Endodermal cell (in vitro differentiated cells): ENCODE results near the gene HOXB4. TPM values are rescaled to one million over a fixed set of nuclear protein-coding genes. Genes with fewer than 3 reads are reported as not detected.
A peak's percentile ranks its signal among the peaks of the same experiment; 100 is the strongest.

Source experiments
- DNase-seq: peaks from one replicate; pipeline ENCODE4 v3.0.0-alpha.2; 2017
- H3K27ac ChIP-seq: 2 replicates; pipeline ENCODE4 v1.5.1; 2013; ENCODE audit warnings: mild to moderate bottlenecking, low read depth, low read length, moderate library complexity
- H3K27me3 ChIP-seq: 2 replicates; pipeline ENCODE4 v1.6.1; 2013; ENCODE audit warnings: mild to moderate bottlenecking, low read length, moderate library complexity; ENCODE audit not compliant: insufficient read depth, control insufficient read depth, poor library complexity, severe bottlenecking
- H3K36me3 ChIP-seq: 2 replicates; pipeline ENCODE4 v1.7.0; 2013; ENCODE audit warnings: mild to moderate bottlenecking, low read length, moderate library complexity; ENCODE audit not compliant: control insufficient read depth, insufficient read depth
- H3K4me1 ChIP-seq: one replicate; pipeline ENCODE4 v1.7.0; 2013; ENCODE audit warnings: low read length; ENCODE audit not compliant: control insufficient read depth, insufficient read depth
- H3K4me3 ChIP-seq: 2 replicates; pipeline ENCODE4 v1.5.1; 2013; ENCODE audit warnings: mild to moderate bottlenecking, low read length, moderate library complexity
- H3K9ac ChIP-seq: 2 replicates; pipeline ENCODE4 v1.6.1; 2013; ENCODE audit warnings: mild to moderate bottlenecking, low read length, moderate library complexity; ENCODE audit not compliant: poor library complexity, severe bottlenecking; ENCODE audit errors: extremely low read depth
- H3K9me3 ChIP-seq: 2 replicates; pipeline ENCODE4 v1.6.1; 2013; ENCODE audit warnings: mild to moderate bottlenecking, low read length, moderate library complexity; ENCODE audit not compliant: control insufficient read depth
- H3K27ac Mint-ChIP-seq: 2 replicates; pipeline ENCODE4 v1.8.0; 2020; ENCODE audit warnings: mixed read lengths
- H3K27me3 Mint-ChIP-seq: 2 replicates; pipeline ENCODE4 v1.8.0; 2021; ENCODE audit warnings: mild to moderate bottlenecking, mixed read lengths; ENCODE audit not compliant: insufficient read depth
- H3K36me3 Mint-ChIP-seq: 2 replicates; pipeline ENCODE4 v1.8.0; 2020; ENCODE audit warnings: low read depth, mixed read lengths
- H3K4me1 Mint-ChIP-seq: 2 replicates; pipeline ENCODE4 v1.8.0; 2020; ENCODE audit warnings: mixed read lengths
- H3K4me3 Mint-ChIP-seq: 2 replicates; pipeline ENCODE4 v1.8.0; 2020; ENCODE audit warnings: mild to moderate bottlenecking, moderate library complexity, mixed read lengths
- H3K9me3 Mint-ChIP-seq: 2 replicates; pipeline ENCODE4 v1.8.0; 2020; ENCODE audit warnings: mild to moderate bottlenecking, mixed read lengths
- WGBS, 2 experiments: methylation state at CpG; one replicate each; pipeline versions ENCODE4 v1.1.5 to v1.1.7; 2013; ENCODE audit warnings: missing lambda C conversion rate in 2 of 2, mixed read lengths in 1 of 2; ENCODE audit not compliant: insufficient coverage in 1 of 2, insufficient read length in 1 of 2; 5-methylcytosine and 5-hydroxymethylcytosine counted together
- total RNA-seq, 2 donors: library from RNA; stranded (reverse); fragmentation: NEBNext Ultra II Directional in 1 of 2; extraction: Animal tissue kit (Norgen Biotek cat#: 25700) in 1 of 2; gene quantifications; 2 replicates in 1 of 2; 3 replicates in 1 of 2; pipeline ENCODE4 v1.2.1, GENCODE V29; 2021
- TF ChIP-seq, protein P1 (sequence below): fragments of 200-600 bp; sonication (generic); conservative IDR thresholded peaks from 2 replicates; pipeline ENCODE4 v1.5.0; 2021; ENCODE audit warnings: antibody characterized with exemption, mild to moderate bottlenecking

HOXB4 gene
- total RNA-seq, 2 donors from 2014 or later: not detected

DNA sequence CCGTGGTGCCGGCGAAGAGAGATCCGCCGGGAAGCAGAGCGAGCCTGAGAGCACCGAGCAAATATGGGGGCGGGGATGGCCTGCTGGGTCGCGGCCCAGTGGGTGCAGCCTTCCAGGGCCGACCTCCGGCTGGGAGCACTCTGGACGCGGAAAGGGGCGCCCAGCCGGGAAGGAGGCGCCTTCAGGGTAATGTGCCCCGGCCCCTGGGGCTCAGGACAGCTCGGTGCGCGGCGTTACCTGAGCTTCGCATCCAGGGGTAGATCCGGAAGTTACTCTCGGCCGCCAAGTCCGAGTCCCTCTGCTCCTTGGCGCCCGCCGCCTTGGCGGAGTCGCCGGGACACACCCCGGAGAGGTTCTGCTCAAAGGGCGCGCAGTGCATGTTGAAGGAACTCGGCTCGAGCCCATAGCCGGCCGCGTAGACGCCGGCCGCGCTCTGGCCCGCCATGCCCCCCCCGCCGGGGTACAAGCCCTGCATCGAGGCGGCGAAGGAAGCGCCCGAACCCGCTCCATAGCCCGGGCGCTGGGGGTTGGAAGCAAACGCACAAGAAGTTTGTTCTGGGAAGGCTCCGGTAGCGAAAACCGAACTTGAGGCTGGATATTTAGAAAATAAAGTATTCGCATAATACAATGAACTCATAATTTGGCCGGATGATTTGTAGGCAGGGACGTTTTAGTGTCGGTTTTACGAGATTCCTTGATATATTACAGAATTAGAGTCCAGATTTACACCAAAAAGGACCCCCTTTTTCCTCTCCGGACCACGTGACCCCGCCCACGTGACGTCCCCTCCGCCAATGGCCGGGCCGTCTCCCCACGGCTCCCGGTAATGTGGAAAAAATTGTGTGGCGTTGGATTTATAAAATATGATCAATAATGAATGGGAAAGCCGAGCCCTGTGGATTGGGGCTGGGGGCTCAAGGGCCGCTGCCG lies 32.4 kb upstream of the HOXB4 start, which contains the start of gene HOXB7:
Gene HOXB7 (minus strand): TSS at position 736 of the 930 bp plus-strand sequence. CDS start 99 bp downstream, at position 637.
- Mint-ChIP-seq H3K4me3 (peak within 1 kb of the TSS; percentile 43), H3K9me3 (peaks cover 2% of the 10 kb centered on the region), H3K36me3 (no peaks in the 10 kb centered on the region), H3K27ac (no peak within 1 kb of the TSS), H3K27me3 (peaks cover 99% of the 10 kb centered on the region), H3K4me1 (peaks cover 7% of the 10 kb centered on the region)
- DNase-seq: peak; percentile 85
- peaks cover 100% of the 10 kb centered on the region for H3K27me3 ChIP-seq
- peaks cover 6% of the 10 kb centered on the region for H3K9me3 ChIP-seq
- peak within 1 kb of the TSS; percentile 16 for H3K27ac ChIP-seq
- no peaks in the 10 kb centered on the region for H3K36me3 ChIP-seq
- no peak within 1 kb of the TSS for H3K9ac ChIP-seq
- H3K4me3 ChIP-seq: peak within 1 kb of the TSS; percentile 64
- H3K4me1 ChIP-seq: no peaks in the 10 kb centered on the region
- 3 to 4% methylated on average over 18 to 79 of the region's 79 CpGs for WGBS, 2 experiments
- TF ChIP-seq, protein P1, sequence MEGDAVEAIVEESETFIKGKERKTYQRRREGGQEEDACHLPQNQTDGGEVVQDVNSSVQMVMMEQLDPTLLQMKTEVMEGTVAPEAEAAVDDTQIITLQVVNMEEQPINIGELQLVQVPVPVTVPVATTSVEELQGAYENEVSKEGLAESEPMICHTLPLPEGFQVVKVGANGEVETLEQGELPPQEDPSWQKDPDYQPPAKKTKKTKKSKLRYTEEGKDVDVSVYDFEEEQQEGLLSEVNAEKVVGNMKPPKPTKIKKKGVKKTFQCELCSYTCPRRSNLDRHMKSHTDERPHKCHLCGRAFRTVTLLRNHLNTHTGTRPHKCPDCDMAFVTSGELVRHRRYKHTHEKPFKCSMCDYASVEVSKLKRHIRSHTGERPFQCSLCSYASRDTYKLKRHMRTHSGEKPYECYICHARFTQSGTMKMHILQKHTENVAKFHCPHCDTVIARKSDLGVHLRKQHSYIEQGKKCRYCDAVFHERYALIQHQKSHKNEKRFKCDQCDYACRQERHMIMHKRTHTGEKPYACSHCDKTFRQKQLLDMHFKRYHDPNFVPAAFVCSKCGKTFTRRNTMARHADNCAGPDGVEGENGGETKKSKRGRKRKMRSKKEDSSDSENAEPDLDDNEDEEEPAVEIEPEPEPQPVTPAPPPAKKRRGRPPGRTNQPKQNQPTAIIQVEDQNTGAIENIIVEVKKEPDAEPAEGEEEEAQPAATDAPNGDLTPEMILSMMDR: no peak

DNA sequence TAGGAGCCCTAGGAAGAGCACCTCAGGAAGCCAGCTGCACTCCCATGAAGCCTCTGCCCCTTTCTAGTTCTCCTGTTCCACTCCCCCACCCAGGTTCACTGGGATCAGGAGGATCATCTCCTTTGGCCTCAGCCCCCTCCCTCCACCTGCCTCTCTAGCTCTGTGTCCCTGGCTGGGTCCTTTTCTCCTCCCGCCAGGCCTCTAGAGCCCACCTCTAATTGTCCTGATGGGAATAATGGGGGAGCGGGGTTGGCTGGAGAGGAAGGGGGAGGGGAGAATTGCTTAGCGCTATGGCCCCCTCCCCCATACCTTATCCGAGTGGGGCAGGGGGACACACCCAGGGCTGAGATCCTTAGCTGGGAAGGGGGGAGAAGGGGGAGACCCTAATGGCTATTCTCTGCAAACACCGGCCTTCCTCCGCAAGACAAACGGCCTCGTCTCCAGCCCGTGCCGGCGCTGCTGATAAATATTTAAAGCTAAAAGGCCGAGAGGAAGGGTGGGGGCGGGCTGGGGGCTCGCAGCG lies 31.7 kb upstream of the HOXB4 start:
- H3K4me1 Mint-ChIP-seq: peaks cover 7% of the 10 kb centered on the region
- H3K36me3 Mint-ChIP-seq: no peaks in the 10 kb centered on the region
- H3K27me3 ChIP-seq: peaks cover 100% of the 10 kb centered on the region
- H3K9me3 ChIP-seq: peaks cover 13% of the 10 kb centered on the region
- H3K27ac ChIP-seq: peak overlapping the region; percentile 24
- H3K27me3 Mint-ChIP-seq: peaks cover 99% of the 10 kb centered on the region
- H3K27ac Mint-ChIP-seq: no peak overlapping the region
- TF ChIP-seq, protein P1: no peak
- H3K9ac ChIP-seq: no peak overlapping the region
- H3K9me3 Mint-ChIP-seq: peaks cover 2% of the 10 kb centered on the region
- WGBS, 2 experiments: 4% methylated on average over 11 of the region's 15 CpGs; no CpG with 5 or more reads in 1 of the 2 experiments
- no peak overlapping the region for H3K4me3 ChIP-seq
- H3K4me3 Mint-ChIP-seq: peak overlapping the region; percentile 43
- H3K4me1 ChIP-seq: no peaks in the 10 kb centered on the region
- no peaks in the 10 kb centered on the region for H3K36me3 ChIP-seq
- DNase-seq: peak; percentile 64

DNA sequence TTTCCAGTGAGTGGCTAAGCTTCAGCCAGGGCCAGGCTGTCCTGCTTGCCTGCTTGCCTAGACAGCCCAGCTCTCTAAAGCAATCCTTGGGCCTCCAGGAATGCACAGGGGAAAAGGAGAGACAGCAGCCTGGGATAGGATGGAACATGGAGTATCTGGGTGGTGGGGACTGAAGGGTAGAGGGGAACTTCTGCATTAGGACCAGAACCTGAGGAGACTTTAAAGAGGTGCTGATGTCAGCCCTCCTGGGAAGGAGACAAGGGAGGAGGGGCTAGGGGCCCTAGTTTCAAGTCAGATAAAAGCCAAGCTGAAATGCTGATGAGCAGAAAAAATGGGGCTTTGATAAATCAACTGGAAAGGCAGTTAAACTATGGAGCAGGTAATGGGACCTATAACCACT lies 30.9 kb upstream of the HOXB4 start:
- DNase-seq: no peak
- H3K27me3 ChIP-seq: peaks cover 100% of the 10 kb centered on the region
- H3K4me1 ChIP-seq: no peaks in the 10 kb centered on the region
- H3K9me3 Mint-ChIP-seq: peaks cover 2% of the 10 kb centered on the region
- H3K9ac ChIP-seq: no peak overlapping the region
- no peak overlapping the region for H3K27ac Mint-ChIP-seq
- peaks cover 16% of the 10 kb centered on the region for H3K9me3 ChIP-seq
- no peak overlapping the region for H3K4me3 Mint-ChIP-seq
- H3K4me1 Mint-ChIP-seq: peaks cover 7% of the 10 kb centered on the region
- H3K27ac ChIP-seq: no peak overlapping the region
- no peaks in the 10 kb centered on the region for H3K36me3 Mint-ChIP-seq
- TF ChIP-seq, protein P1: no peak
- peaks cover 99% of the 10 kb centered on the region for H3K27me3 Mint-ChIP-seq
- no peak overlapping the region for H3K4me3 ChIP-seq
- H3K36me3 ChIP-seq: no peaks in the 10 kb centered on the region
